Stimulated activated naive CD4-positive, alpha-beta T cell treated with Interleukin-2 at 50 U/mL for 16 hours (primary cell): Measurements from ENCODE around the gene MYLK.

Experiments used
- DNase-seq: peaks from one replicate; lab custom pipeline; 2025; lab: John Stamatoyannopoulos, UW

The MYLK gene

GRCh38 chr3:123773681-123774431, 110.3 kb downstream of the MYLK start:
- no peak for DNase-seq

- DNase-seq, result no peak
These were observed 114.8 kb downstream of the MYLK start for GRCh38 chr3:123769356-123769743.

- DNase-seq, result no peak
These were observed 115.4 kb downstream of the MYLK start for GRCh38 chr3:123768480-123769355.

GRCh38 chr3:123767564-123768292, 116.4 kb downstream of the MYLK start:
- DNase-seq, result no peak

- DNase-seq, result no peak
These were observed 117.1 kb downstream of the MYLK start for GRCh38 chr3:123767009-123767372.

GRCh38 chr3:123766193-123767008, 117.7 kb downstream of the MYLK start:
- DNase-seq, result no peak

GRCh38 chr3:123765475-123766128, 118.5 kb downstream of the MYLK start:
- no peak for DNase-seq

- no peak for DNase-seq
These were observed 119.5 kb downstream of the MYLK start for GRCh38 chr3:123764647-123765046.

GRCh38 chr3:123762805-123763204, 121.3 kb downstream of the MYLK start:
- DNase-seq, result no peak

- no peak for DNase-seq
These were observed 123.3 kb downstream of the MYLK start for GRCh38 chr3:123760817-123761216.

GRCh38 chr3:123759871-123760270, 124.3 kb downstream of the MYLK start:
- no peak for DNase-seq

GRCh38 chr3:123759311-123759710, 124.8 kb downstream of the MYLK start:
- DNase-seq, result no peak

- no peak for DNase-seq
These were observed 126.0 kb downstream of the MYLK start for GRCh38 chr3:123758081-123758564.

GRCh38 chr3:123757281-123757940, 126.7 kb downstream of the MYLK start:
- no peak for DNase-seq

- no peak for DNase-seq
These were observed 128.6 kb downstream of the MYLK start for GRCh38 chr3:123755501-123755900.

- no peak for DNase-seq
These were observed 129.0 kb downstream of the MYLK start for GRCh38 chr3:123755085-123755484.

GRCh38 chr3:123753286-123753685, 130.8 kb downstream of the MYLK start:
- DNase-seq, result no peak

- no peak for DNase-seq
These were observed 131.9 kb downstream of the MYLK start for GRCh38 chr3:123752228-123752627.

- DNase-seq, result no peak
These were observed 132.7 kb downstream of the MYLK start for GRCh38 chr3:123751433-123751832.

- no peak for DNase-seq
These were observed 133.3 kb downstream of the MYLK start for GRCh38 chr3:123750659-123751420.
